Smooth muscle cell (in vitro differentiated cells): ENCODE measurements around the gene TOX2. TPM values are rescaled to one million over a fixed set of nuclear protein-coding genes. Genes with fewer than 3 reads are reported as not detected.

Experiments used
- DNase-seq: peaks from one replicate; lab custom pipeline; 2025; ENCODE audit not compliant: unreplicated experiment; lab: John Stamatoyannopoulos, UW
- H2AFZ ChIP-seq: fragments of 200-600 bp; sonication (generic); 2 replicates; pipeline ENCODE4 v1.6.0; 2016; ENCODE audit warnings: antibody characterized with exemption, low read depth, mild to moderate bottlenecking
- H3F3A ChIP-seq: fragments of 200-600 bp; sonication (generic); 2 replicates; pipeline ENCODE4 v1.6.0; 2017; ENCODE audit warnings: antibody characterized with exemption, low read depth
- H3K27ac ChIP-seq: fragments of 200-600 bp; sonication (generic); 2 replicates; pipeline ENCODE4 v1.5.1; 2016; ENCODE audit warnings: low read depth, mild to moderate bottlenecking
- H3K27me3 ChIP-seq: fragments of 200-600 bp; sonication (generic); 2 replicates; pipeline ENCODE4 v1.6.1; 2016; ENCODE audit warnings: low read depth, mild to moderate bottlenecking
- H3K36me3 ChIP-seq: fragments of 200-600 bp; sonication (generic); 2 replicates; pipeline ENCODE4 v1.5.1; 2016; ENCODE audit warnings: low read depth
- H3K4me1 ChIP-seq: fragments of 200-600 bp; sonication (generic); 2 replicates; pipeline ENCODE4 v1.5.1; 2016; ENCODE audit warnings: low read depth
- H3K4me2 ChIP-seq: fragments of 200-600 bp; sonication (generic); 2 replicates; pipeline ENCODE4 v1.6.0; 2016; ENCODE audit warnings: mild to moderate bottlenecking
- H3K4me3 ChIP-seq: fragments of 200-600 bp; sonication (generic); 2 replicates; pipeline ENCODE4 v1.5.1; 2016; ENCODE audit warnings: mild to moderate bottlenecking
- H3K79me2 ChIP-seq: fragments of 200-600 bp; sonication (generic); 2 replicates; pipeline ENCODE4 v1.6.0; 2016; ENCODE audit warnings: low read depth, mild to moderate bottlenecking
- H3K9ac ChIP-seq: fragments of 200-600 bp; sonication (generic); 2 replicates; pipeline ENCODE4 v1.6.0; 2016; ENCODE audit warnings: low read depth
- H3K9me3 ChIP-seq: fragments of 200-600 bp; sonication (generic); replicated peaks from 2 replicates; pipeline ENCODE4 v1.5.1; 2016; ENCODE audit warnings: low read depth
- H4K20me1 ChIP-seq: fragments of 200-600 bp; sonication (generic); 2 replicates; pipeline ENCODE4 v1.6.0; 2016; ENCODE audit warnings: low read depth
- CTCF ChIP-seq: fragments of 200-600 bp; sonication (generic); IDR thresholded peaks from 2 replicates; pipeline ENCODE4 v1.5.1; 2017; ENCODE audit warnings: borderline replicate concordance, mild to moderate bottlenecking, antibody characterized with exemption; ENCODE audit not compliant: insufficient read depth, poor library complexity, severe bottlenecking
- WGBS: methylation state at CpG from one replicate; pipeline ENCODE4 v1.1.7; 2016; ENCODE audit warnings: low lambda C conversion rate; 5-methylcytosine and 5-hydroxymethylcytosine counted together
- polyA plus RNA-seq: library from polyadenylated mRNA; unstranded; fragments of >200 nt; fragmentation: Nextera tagmentation; extraction: Ambion mirVana; gene quantifications from 2 replicates; pipeline ENCODE4 v1.2.1, GENCODE V29; 2016
- total RNA-seq: library from RNA; depleted of rRNA; stranded (reverse); fragments of >200 nt; gene quantifications from 2 replicates; pipeline ENCODE4 v1.2.3, GENCODE V29; 2014

Gene TOX2
- total and polyA plus RNA-seq, 2 experiments from 2014 or later: 1.1 to 3.8 TPM

DNA sequence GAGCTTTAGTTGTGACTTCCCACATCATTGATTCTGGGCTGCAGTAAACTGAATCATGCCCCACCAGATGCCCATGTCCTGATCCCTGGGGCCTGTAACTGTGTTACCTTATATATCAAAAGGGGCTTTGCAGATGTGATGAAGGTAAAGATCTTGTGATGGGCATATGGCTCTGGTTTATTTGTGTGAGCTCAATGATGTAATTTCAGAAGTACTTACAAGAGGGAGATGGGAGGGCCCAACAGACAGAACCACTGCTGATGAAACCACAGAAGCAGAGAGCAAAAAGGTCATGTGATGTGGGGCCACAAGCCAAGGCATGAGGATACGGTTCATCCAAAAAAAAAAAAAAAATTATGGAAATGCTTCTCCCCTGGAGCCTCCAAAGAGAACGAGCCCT is 118.7 kb downstream of the TOX2 start:
- Histone ChIP-seq H3K4me1 (no peaks in the 10 kb centered on the region), H3K79me2 (no peaks in the 10 kb centered on the region), H3K27me3 (peaks cover 11% of the 10 kb centered on the region), H3K27ac (no peak overlapping the region), H4K20me1 (no peaks in the 10 kb centered on the region), H3F3A (no peaks in the 10 kb centered on the region), H3K4me3 (no peak overlapping the region), H3K9me3 (no peaks in the 10 kb centered on the region), H3K4me2 (no peak overlapping the region), H3K9ac (no peak overlapping the region), H3K36me3 (no peaks in the 10 kb centered on the region), H2AFZ (no peak overlapping the region)
- 73% methylated on average over 2 of the region's 2 CpGs for WGBS
- DNase-seq: no peak
- no peak for TF ChIP-seq CTCF

- no peaks in the 10 kb centered on the region for H3K79me2 ChIP-seq
- no peaks in the 10 kb centered on the region for H4K20me1 ChIP-seq
- no peak overlapping the region for H3K4me2 ChIP-seq
- H3K9me3 ChIP-seq: no peaks in the 10 kb centered on the region
- no peak for DNase-seq
- no peak overlapping the region for H3K4me3 ChIP-seq
- WGBS: 86% methylated on average over 4 of the region's 4 CpGs
- TF ChIP-seq CTCF: no peak
- no peaks in the 10 kb centered on the region for H3F3A ChIP-seq
- no peaks in the 10 kb centered on the region for H3K36me3 ChIP-seq
- H2AFZ ChIP-seq: no peak overlapping the region
- H3K27me3 ChIP-seq: peaks cover 9% of the 10 kb centered on the region
- H3K4me1 ChIP-seq: no peaks in the 10 kb centered on the region
- H3K9ac ChIP-seq: no peak overlapping the region
- H3K27ac ChIP-seq: no peak overlapping the region
These were observed 119.2 kb downstream of the TOX2 start for GRCh38 chr20:44033873-44034272.

DNA sequence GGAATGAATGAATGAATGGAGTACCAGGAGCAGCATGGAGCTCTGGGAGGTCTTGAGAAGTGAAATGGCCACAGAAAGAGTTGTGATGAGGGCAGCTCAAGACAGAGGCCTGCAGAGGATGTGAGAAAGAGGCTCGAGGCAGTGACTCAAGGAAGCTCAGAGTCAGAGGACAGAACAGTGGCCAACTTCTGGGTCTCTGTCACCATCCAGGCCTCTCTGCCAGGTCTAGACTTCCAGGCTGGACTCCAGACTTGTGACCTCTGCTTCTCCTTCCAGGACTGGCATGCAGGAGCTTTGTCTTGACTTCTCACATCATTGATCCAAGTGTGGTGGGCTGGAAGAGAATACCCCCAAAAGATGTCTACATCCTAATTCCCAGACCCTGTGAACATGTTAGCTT is 119.8 kb downstream of the TOX2 start:
- Histone ChIP-seq H3K9me3 (no peaks in the 10 kb centered on the region), H3K4me3 (no peak overlapping the region), H3K4me2 (no peak overlapping the region), H3K36me3 (no peaks in the 10 kb centered on the region), H2AFZ (no peak overlapping the region), H3K27ac (no peak overlapping the region), H4K20me1 (no peaks in the 10 kb centered on the region), H3F3A (no peaks in the 10 kb centered on the region), H3K9ac (no peak overlapping the region), H3K27me3 (peaks cover 4% of the 10 kb centered on the region), H3K79me2 (no peaks in the 10 kb centered on the region), H3K4me1 (no peaks in the 10 kb centered on the region)
- WGBS: 80% methylated on average over 1 of the region's 1 CpG
- DNase-seq: no peak
- TF ChIP-seq CTCF: no peak

DNA sequence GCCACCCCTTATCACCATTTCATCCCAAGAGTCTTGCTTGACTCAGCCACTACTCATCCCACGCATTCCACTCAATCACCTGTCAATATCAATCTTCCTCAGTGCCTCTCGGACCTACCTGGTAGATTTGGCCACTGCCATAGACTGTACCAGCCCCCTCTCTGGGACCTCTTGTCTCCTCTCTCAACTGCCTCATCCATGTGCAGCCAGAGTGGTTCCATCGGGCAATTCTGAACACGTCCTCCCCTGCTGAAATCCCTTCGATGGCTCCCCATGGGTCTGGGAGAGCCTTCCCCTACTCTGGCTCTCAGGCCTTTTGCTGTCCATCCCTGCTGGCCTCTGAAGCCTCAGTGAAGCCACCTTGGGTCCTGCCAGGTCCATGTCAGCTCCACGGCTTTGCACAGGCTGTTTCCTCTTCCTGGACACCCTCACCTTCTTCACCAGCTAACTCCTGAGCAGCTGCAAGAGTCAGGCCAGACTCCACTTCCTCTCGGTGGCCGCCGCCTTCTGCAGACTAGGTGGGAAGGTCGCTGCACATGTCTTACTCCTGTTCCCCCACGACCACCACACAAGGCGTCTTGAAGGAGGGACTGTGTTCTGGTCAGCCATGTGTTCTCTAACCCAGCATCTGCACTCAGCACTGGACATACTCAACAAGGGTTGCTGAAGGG is 120.4 kb downstream of the TOX2 start:
- H2AFZ ChIP-seq: no peak overlapping the region
- H3K27ac ChIP-seq: no peak overlapping the region
- 90% methylated on average over 12 of the region's 12 CpGs for WGBS
- H3K79me2 ChIP-seq: no peaks in the 10 kb centered on the region
- H3K27me3 ChIP-seq: peaks cover 4% of the 10 kb centered on the region
- no peaks in the 10 kb centered on the region for H4K20me1 ChIP-seq
- DNase-seq: no peak
- H3K4me3 ChIP-seq: no peak overlapping the region
- no peaks in the 10 kb centered on the region for H3K4me1 ChIP-seq
- no peak overlapping the region for H3K9ac ChIP-seq
- no peaks in the 10 kb centered on the region for H3F3A ChIP-seq
- no peaks in the 10 kb centered on the region for H3K9me3 ChIP-seq
- no peaks in the 10 kb centered on the region for H3K36me3 ChIP-seq
- TF ChIP-seq CTCF: no peak
- H3K4me2 ChIP-seq: no peak overlapping the region
